Neutrophil (primary cell): Measurements from ENCODE around the gene ACBD6.
"Not testable (repeated sequence)": the region's sequence is repeated elsewhere in the genome, so short reads cannot be mapped to it uniquely, and the experiment has no call there.

Experiments used
- H3K27ac ChIP-seq: fragments of 200-600 bp; sonication (generic); 2 replicates; pipeline ENCODE4 v1.5.1; 2016; ENCODE audit warnings: mild to moderate bottlenecking, moderate library complexity
- H3K27me3 ChIP-seq: fragments of 200-600 bp; sonication (generic); 2 replicates; pipeline ENCODE4 v1.6.0; 2016; ENCODE audit warnings: mild to moderate bottlenecking
- H3K36me3 ChIP-seq: fragments of 200-600 bp; sonication (generic); 2 replicates; pipeline ENCODE4 v1.5.1; 2017
- H3K4me1 ChIP-seq, 2 experiments: fragments of 200-600 bp in 1 of 2; sonication (generic) in 1 of 2; 1 replicate in 1 of 2; 2 replicates in 1 of 2; pipeline versions ENCODE4 v1.5.1 to v1.6.1; 2013 to 2016; ENCODE audit warnings: low read depth in 1 of 2, low read length in 1 of 2, mild to moderate bottlenecking in 1 of 2, moderate library complexity in 1 of 2; ENCODE audit not compliant: control insufficient read depth in 1 of 2, insufficient read depth in 1 of 2
- H3K4me3 ChIP-seq, 2 experiments: fragments of 200-600 bp in 1 of 2; sonication (generic) in 1 of 2; 1 replicate in 1 of 2; 2 replicates in 1 of 2; pipeline ENCODE4 v1.5.1; 2013 to 2016; ENCODE audit warnings: low read depth in 1 of 2, low read length in 1 of 2, mild to moderate bottlenecking in 1 of 2, moderate library complexity in 1 of 2
- H3K9me3 ChIP-seq: fragments of 200-600 bp; sonication (generic); 2 replicates; pipeline ENCODE4 v1.5.1; 2016
- CTCF ChIP-seq: fragments of 200-600 bp; sonication (generic); IDR thresholded peaks from 2 replicates; pipeline ENCODE4 v1.5.1; 2016; ENCODE audit warnings: antibody characterized with exemption

The ACBD6 gene

GRCh38 chr1:180415985-180416633 lies 86.3 kb downstream of the ACBD6 start:
- Histone ChIP-seq H3K27ac (no peak overlapping the region), H3K4me3 (no peak overlapping the region), H3K4me1 (peaks cover 16% of the 10 kb centered on the region in 2 experiments), H3K36me3 (no peaks in the 10 kb centered on the region), H3K27me3 (no peaks in the 10 kb centered on the region), H3K9me3 (no peaks in the 10 kb centered on the region)
- peak; percentile 74 for TF ChIP-seq CTCF

- Histone ChIP-seq H3K27ac (peak overlapping the region; percentile 21), H3K4me3 (no peak overlapping the region)
Observed at GRCh38 chr1:180415236-180415848, 87.0 kb downstream of the ACBD6 start.

GRCh38 chr1:180412583-180412982 lies 89.8 kb downstream of the ACBD6 start:
- H3K27me3 ChIP-seq: no peaks in the 10 kb centered on the region
- H3K36me3 ChIP-seq: no peaks in the 10 kb centered on the region
- no peak for TF ChIP-seq CTCF
- no peak overlapping the region for H3K27ac ChIP-seq
- no peak overlapping the region for H3K4me3 ChIP-seq
- H3K9me3 ChIP-seq: no peaks in the 10 kb centered on the region
- peaks cover 16% of the 10 kb centered on the region in 2 experiments for H3K4me1 ChIP-seq

More at GRCh38 chr1:180415236-180415848, 87.0 kb downstream of the ACBD6 start:
- TF ChIP-seq CTCF: no peak
- Histone ChIP-seq H3K9me3 (no peaks in the 10 kb centered on the region), H3K4me1 (peaks cover 16% of the 10 kb centered on the region in 2 experiments), H3K36me3 (no peaks in the 10 kb centered on the region), H3K27me3 (no peaks in the 10 kb centered on the region)

GRCh38 chr1:180408128-180408527 lies 94.2 kb downstream of the ACBD6 start:
- H3K27ac ChIP-seq, H3K36me3 ChIP-seq, H3K27me3 ChIP-seq, H3K4me3 ChIP-seq, H3K9me3 ChIP-seq: not testable (repeated sequence)
- H3K4me1 ChIP-seq: peaks cover 9 to 12% of the 10 kb centered on the region in 2 experiments

GRCh38 chr1:180407051-180407450 lies 95.3 kb downstream of the ACBD6 start:
- H3K9me3 ChIP-seq: no peaks in the 10 kb centered on the region
- no peaks in the 10 kb centered on the region for H3K36me3 ChIP-seq
- no peaks in the 10 kb centered on the region for H3K27me3 ChIP-seq
- peak overlapping the region; percentile 3 for H3K27ac ChIP-seq
- no peak overlapping the region for H3K4me3 ChIP-seq
- H3K4me1 ChIP-seq: peaks cover 19 to 23% of the 10 kb centered on the region in 2 experiments
- no peak for TF ChIP-seq CTCF

- H3K9me3 ChIP-seq: no peaks in the 10 kb centered on the region
- H3K27ac ChIP-seq: peak overlapping the region; percentile 88
Observed at GRCh38 chr1:180402551-180402950, 99.8 kb downstream of the ACBD6 start.

More at GRCh38 chr1:180402551-180402950, 99.8 kb downstream of the ACBD6 start:
- no peaks in the 10 kb centered on the region for H3K36me3 ChIP-seq
- no peaks in the 10 kb centered on the region for H3K27me3 ChIP-seq
- H3K4me3 ChIP-seq: peak overlapping the region; percentile 12 to 40
- peaks cover 60 to 68% of the 10 kb centered on the region in 2 experiments for H3K4me1 ChIP-seq
- no peak for TF ChIP-seq CTCF
